OCI-LY1 (cell line): ENCODE results near the gene CHRD.
"Not testable (repeated sequence)": the region's sequence is repeated elsewhere in the genome, so short reads cannot be mapped to it uniquely, and the experiment has no call there.

Source experiments
- H2AFZ ChIP-seq: fragments of 200-600 bp; sonication (generic), shearing (Covaris generic); 2 replicates; pipeline ENCODE4 v1.6.0; 2014; ENCODE audit warnings: antibody characterized with exemption, mild to moderate bottlenecking, low read length
- H3F3A ChIP-seq: fragments of 200-600 bp; sonication (generic), shearing (Covaris generic); 2 replicates; pipeline ENCODE4 v1.6.0; 2014; ENCODE audit warnings: mild to moderate bottlenecking, antibody characterized with exemption, low read length, moderate library complexity; ENCODE audit not compliant: insufficient read depth
- H3K27ac ChIP-seq: fragments of 200-600 bp; sonication (generic); 2 replicates; pipeline ENCODE4 v1.5.1; 2014; ENCODE audit warnings: low read length, mixed run types, mild to moderate bottlenecking, low read depth; ENCODE audit not compliant: poor library complexity, severe bottlenecking
- H3K27me3 ChIP-seq: fragments of 200-600 bp; sonication (generic); 2 replicates; pipeline ENCODE4 v1.6.0; 2014; ENCODE audit warnings: antibody characterized with exemption, mild to moderate bottlenecking, low read length, moderate library complexity; ENCODE audit not compliant: insufficient read depth
- H3K36me3 ChIP-seq: fragments of 200-600 bp; sonication (generic); 2 replicates; pipeline ENCODE4 v1.6.1; 2014; ENCODE audit warnings: mild to moderate bottlenecking, antibody characterized with exemption, low read length, moderate library complexity, mixed read lengths; ENCODE audit not compliant: insufficient read depth
- H3K4me1 ChIP-seq: fragments of 200-600 bp; sonication (generic); 2 replicates; pipeline ENCODE4 v1.5.1; 2014; ENCODE audit warnings: mild to moderate bottlenecking, low read length, moderate library complexity; ENCODE audit not compliant: insufficient read depth, severe bottlenecking
- H3K4me2 ChIP-seq: fragments of 200-600 bp; sonication (generic), shearing (Covaris generic); 2 replicates; pipeline ENCODE4 v1.6.1; 2014; ENCODE audit warnings: low read length
- H3K4me3 ChIP-seq: fragments of 200-600 bp; sonication (generic); 2 replicates; pipeline ENCODE4 v1.5.1; 2014; ENCODE audit warnings: low read length, low read depth, mild to moderate bottlenecking, mixed read lengths; ENCODE audit not compliant: poor library complexity, severe bottlenecking
- H3K79me2 ChIP-seq: fragments of 200-600 bp; shearing (Covaris generic); 2 replicates; pipeline ENCODE4 v1.6.1; 2016; ENCODE audit warnings: mixed run types, low read length, mixed read lengths; ENCODE audit not compliant: insufficient read depth
- H3K9ac ChIP-seq: fragments of 200-600 bp; sonication (generic), shearing (Covaris generic); 2 replicates; pipeline ENCODE4 v1.6.1; 2014; ENCODE audit warnings: mild to moderate bottlenecking, low read length, mixed read lengths
- H3K9me2 ChIP-seq: fragments of 200-600 bp; sonication (generic), shearing (Covaris generic); 2 replicates; pipeline ENCODE4 v1.6.1; 2014; ENCODE audit warnings: low read depth, mild to moderate bottlenecking, low read length, mixed read lengths
- H3K9me3 ChIP-seq: fragments of 200-600 bp; shearing (Covaris generic); 2 replicates; pipeline ENCODE4 v1.6.1; 2014; ENCODE audit warnings: low read length, mixed read lengths
- H4K20me1 ChIP-seq: fragments of 200-600 bp; sonication (generic), shearing (Covaris generic); 2 replicates; pipeline ENCODE4 v1.6.0; 2016; ENCODE audit warnings: mild to moderate bottlenecking, low read length; ENCODE audit not compliant: insufficient read depth
- CTCF ChIP-seq: fragments of 200-600 bp; sonication (generic), shearing (Covaris generic); IDR thresholded peaks from 2 replicates; pipeline ENCODE4 v1.5.1; 2017; ENCODE audit warnings: mild to moderate bottlenecking, antibody characterized with exemption, low read length, moderate library complexity, mixed read lengths
- EZH2 ChIP-seq: fragments of 200-600 bp; sonication (generic), shearing (Covaris generic); IDR thresholded peaks from 2 replicates; pipeline ENCODE4 v1.8.0; 2017; ENCODE audit warnings: borderline replicate concordance, mixed run types, mild to moderate bottlenecking, antibody characterized with exemption, low read length, moderate library complexity, mixed read lengths

Gene CHRD

GRCh38 chr3:184337981-184338380 is 41.9 kb upstream of the CHRD start:
- Histone ChIP-seq H3K9me3 (no peaks in the 10 kb centered on the region), H3K36me3 (peaks cover 25% of the 10 kb centered on the region), H3F3A (peaks cover 19% of the 10 kb centered on the region; the same call in 1 of the 2 replicates), H3K27ac (no peak overlapping the region), H3K9ac (no peak overlapping the region), H3K9me2 (no peaks in the 10 kb centered on the region), H3K79me2 (no peaks in the 10 kb centered on the region), H3K4me2 (no peak overlapping the region), H2AFZ (no peak overlapping the region), H3K4me1 (peaks cover 16% of the 10 kb centered on the region), H4K20me1 (no peaks in the 10 kb centered on the region), H3K27me3 (no peaks in the 10 kb centered on the region; the same call in 1 of the 2 replicates), H3K4me3 (no peak overlapping the region)
- TF ChIP-seq EZH2, result no peak
- no peak for TF ChIP-seq CTCF

GRCh38 chr3:184338511-184338945 is 41.3 kb upstream of the CHRD start:
- H3K9me3 ChIP-seq, result no peaks in the 10 kb centered on the region
- H3K4me3 ChIP-seq, result no peak overlapping the region
- H3F3A ChIP-seq, result peaks cover 15% of the 10 kb centered on the region; the same call in 1 of the 2 replicates
- H3K79me2 ChIP-seq, result no peaks in the 10 kb centered on the region
- H3K9ac ChIP-seq, result no peak overlapping the region
- no peak overlapping the region for H3K4me2 ChIP-seq
- H3K36me3 ChIP-seq, result peaks cover 20% of the 10 kb centered on the region
- no peaks in the 10 kb centered on the region; the same call in 1 of the 2 replicates for H3K27me3 ChIP-seq
- H3K27ac ChIP-seq, result no peak overlapping the region
- no peaks in the 10 kb centered on the region for H4K20me1 ChIP-seq
- peaks cover 16% of the 10 kb centered on the region for H3K4me1 ChIP-seq
- H2AFZ ChIP-seq, result no peak overlapping the region
- no peaks in the 10 kb centered on the region for H3K9me2 ChIP-seq
- TF ChIP-seq CTCF, result no peak
- no peak for TF ChIP-seq EZH2

- Histone ChIP-seq H4K20me1 (no peaks in the 10 kb centered on the region), H3K27me3 (no peaks in the 10 kb centered on the region; the same call in 1 of the 2 replicates), H3K4me3 (no peak overlapping the region), H3K79me2 (no peaks in the 10 kb centered on the region), H3F3A (peaks cover 11% of the 10 kb centered on the region; the same call in 1 of the 2 replicates), H3K27ac (no peak overlapping the region), H2AFZ (no peak overlapping the region), H3K4me2 (no peak overlapping the region), H3K9me3 (no peaks in the 10 kb centered on the region), H3K9me2 (no peaks in the 10 kb centered on the region), H3K9ac (no peak overlapping the region), H3K4me1 (peaks cover 16% of the 10 kb centered on the region), H3K36me3 (peaks cover 15% of the 10 kb centered on the region)
- no peak for TF ChIP-seq EZH2
- no peak for TF ChIP-seq CTCF
These were observed 40.9 kb upstream of the CHRD start for GRCh38 chr3:184339001-184339400.

- H3K4me2 ChIP-seq, H3K4me3 ChIP-seq, H4K20me1 ChIP-seq, H2AFZ ChIP-seq, H3K36me3 ChIP-seq, H3K27me3 ChIP-seq, H3K9ac ChIP-seq, H3K9me2 ChIP-seq, H3K79me2 ChIP-seq, H3K9me3 ChIP-seq, H3F3A ChIP-seq, H3K27ac ChIP-seq: not testable (repeated sequence)
- H3K4me1 ChIP-seq, result peaks cover 16% of the 10 kb centered on the region
These were observed 40.3 kb upstream of the CHRD start for GRCh38 chr3:184339451-184340135.
